Neural progenitor cell (in vitro differentiated cells): Measurements from ENCODE around the gene NEDD4L.

ENCODE experiments used
- CTCF ChIP-seq: fragments of 200-600 bp; sonication (generic); IDR thresholded peaks from 2 replicates; pipeline ENCODE4 v1.5.1; 2017; ENCODE audit warnings: antibody characterized with exemption, mild to moderate bottlenecking
- EZH2 ChIP-seq: fragments of 200-600 bp; sonication (generic); IDR thresholded peaks from 2 replicates; pipeline ENCODE4 v1.6.1; 2017; ENCODE audit warnings: antibody characterized with exemption, mild to moderate bottlenecking, moderate library complexity
- EZH2phosphoT487 ChIP-seq: fragments of 200-600 bp; sonication (generic); IDR thresholded peaks from 2 replicates; pipeline ENCODE4 v1.6.1; 2017; ENCODE audit warnings: antibody characterized with exemption

GRCh38 chr18:58025205-58025604 lies 18.8 kb upstream of the NEDD4L start:
- TF ChIP-seq CTCF (no peak), EZH2 (no peak), EZH2phosphoT487 (no peak)
